ENCODE results near the gene TBC1D4.
"Not testable (repeated sequence)": the region's sequence is repeated elsewhere in the genome, so short reads cannot be mapped to it uniquely, and the experiment has no call there.

TBC1D4 gene

DNA sequence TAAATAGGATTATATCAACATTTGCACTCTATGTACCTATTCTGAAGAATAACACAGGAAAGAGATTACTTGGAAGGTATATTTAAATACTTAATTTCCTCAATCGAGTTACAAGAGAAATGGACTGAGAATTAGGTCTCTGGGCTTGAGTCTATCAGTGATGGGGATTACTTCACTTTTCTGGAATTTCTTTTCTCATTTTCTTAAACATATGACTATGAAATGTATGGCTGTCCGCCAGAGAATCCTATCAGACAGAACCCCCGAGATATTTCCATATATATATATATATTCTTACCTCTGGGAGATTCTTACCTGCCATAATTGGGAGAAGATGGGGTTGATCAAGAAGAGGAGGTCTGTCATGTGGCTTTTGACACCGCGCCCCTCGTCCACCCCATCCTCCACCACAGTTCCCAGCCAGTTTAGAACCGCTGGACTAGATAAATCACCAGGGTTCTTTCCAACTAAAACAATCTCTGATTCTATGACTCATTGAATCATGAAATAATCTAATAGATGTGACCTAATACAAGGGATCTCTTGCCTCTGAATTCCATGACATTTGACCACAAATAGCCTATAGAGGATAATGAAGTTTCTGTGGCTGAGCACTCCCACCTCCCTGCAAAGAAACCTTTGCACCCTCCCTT, 231.3 kb downstream of the TBC1D4 start:
- DNase-seq (ENCODE audit: low read depth) = no peak
- H3K4me3 ChIP-seq (ENCODE audit: low read depth, low read length) = no peak overlapping the region
- TF ChIP-seq, protein P1, sequence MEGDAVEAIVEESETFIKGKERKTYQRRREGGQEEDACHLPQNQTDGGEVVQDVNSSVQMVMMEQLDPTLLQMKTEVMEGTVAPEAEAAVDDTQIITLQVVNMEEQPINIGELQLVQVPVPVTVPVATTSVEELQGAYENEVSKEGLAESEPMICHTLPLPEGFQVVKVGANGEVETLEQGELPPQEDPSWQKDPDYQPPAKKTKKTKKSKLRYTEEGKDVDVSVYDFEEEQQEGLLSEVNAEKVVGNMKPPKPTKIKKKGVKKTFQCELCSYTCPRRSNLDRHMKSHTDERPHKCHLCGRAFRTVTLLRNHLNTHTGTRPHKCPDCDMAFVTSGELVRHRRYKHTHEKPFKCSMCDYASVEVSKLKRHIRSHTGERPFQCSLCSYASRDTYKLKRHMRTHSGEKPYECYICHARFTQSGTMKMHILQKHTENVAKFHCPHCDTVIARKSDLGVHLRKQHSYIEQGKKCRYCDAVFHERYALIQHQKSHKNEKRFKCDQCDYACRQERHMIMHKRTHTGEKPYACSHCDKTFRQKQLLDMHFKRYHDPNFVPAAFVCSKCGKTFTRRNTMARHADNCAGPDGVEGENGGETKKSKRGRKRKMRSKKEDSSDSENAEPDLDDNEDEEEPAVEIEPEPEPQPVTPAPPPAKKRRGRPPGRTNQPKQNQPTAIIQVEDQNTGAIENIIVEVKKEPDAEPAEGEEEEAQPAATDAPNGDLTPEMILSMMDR (IDR thresholded peaks at IDR 0.05; ENCODE audit: control insufficient read depth, extremely low read depth, insufficient read depth) = no peak

DNA sequence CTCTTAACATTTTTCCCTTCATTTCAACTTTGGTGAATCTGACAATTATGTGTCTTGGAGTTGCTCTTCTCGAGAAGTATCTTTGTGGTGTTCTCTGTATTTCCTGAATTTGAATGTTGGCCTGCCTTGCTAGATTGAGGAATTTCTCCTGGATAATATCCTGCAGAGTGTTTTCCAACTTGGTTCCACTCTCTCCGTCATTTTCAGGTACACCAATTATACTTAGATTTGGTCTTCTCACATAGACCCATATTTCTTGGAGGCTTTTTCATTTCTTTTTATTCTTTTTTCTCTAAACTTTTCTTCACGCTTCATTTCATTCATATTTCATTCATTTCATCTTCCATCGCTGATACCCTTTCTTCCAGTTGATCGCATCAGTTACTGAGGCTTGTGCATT, 236.4 kb downstream of the TBC1D4 start:
- not testable (repeated sequence) for H3K4me3 ChIP-seq (ENCODE audit: low read depth, low read length); DNase-seq (ENCODE audit: low read depth)

DNA sequence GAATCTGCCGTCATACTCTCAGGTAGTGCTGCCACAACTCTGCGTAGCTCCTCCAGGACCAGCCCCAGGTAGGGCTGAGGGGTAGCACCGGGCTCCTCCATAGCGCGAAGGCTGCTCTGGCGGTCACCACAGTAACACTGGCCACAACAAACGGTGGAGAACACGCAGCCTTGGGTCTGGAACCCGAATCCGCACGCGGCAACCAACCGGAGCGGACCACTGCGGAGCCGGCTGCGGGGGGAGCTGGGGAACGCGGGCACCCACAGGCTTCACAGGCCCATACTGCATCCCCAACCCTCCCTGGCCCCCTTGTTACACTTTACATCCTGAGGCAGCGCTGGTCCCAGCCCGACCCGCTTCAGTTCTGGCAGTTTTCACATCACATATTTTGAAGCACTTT, 241.7 kb downstream of the TBC1D4 start:
- H3K4me3 ChIP-seq (ENCODE audit: low read depth, low read length); DNase-seq (ENCODE audit: low read depth): not testable (repeated sequence)

DNA sequence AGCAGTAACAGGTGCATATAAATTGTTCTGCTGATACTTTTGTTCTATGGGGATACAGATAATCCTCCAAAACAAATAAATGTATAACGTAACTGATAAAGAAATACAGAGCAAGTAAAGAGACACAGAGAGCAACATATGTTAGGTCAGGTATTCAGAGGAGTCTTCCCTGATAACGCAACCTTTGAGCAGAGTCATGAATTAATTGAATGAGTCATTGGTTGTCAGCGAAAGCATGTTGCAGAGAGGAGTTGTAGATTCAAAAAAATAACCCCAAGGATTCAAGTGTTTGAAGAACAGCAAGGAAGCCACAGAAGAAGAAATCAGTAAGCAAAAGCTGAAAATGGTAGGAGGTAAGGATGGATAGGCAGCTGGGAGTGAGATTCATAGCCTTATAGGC, 245.2 kb downstream of the TBC1D4 start:
- H3K4me3 ChIP-seq (ENCODE audit: low read depth, low read length) = no peak overlapping the region
- TF ChIP-seq, protein P1 (IDR thresholded peaks at IDR 0.05; ENCODE audit: control insufficient read depth, extremely low read depth, insufficient read depth) = no peak
- DNase-seq (ENCODE audit: low read depth) = no peak

Data from LNCaP clone FGC (cell line).